Duodenal mucosa (tissue), 2 donors: ENCODE measurements around the gene RABL6.
"Not testable (repeated sequence)": the region's sequence is repeated elsewhere in the genome, so short reads cannot be mapped to it uniquely, and the experiment has no call there.

Experiments used
- H3K27ac ChIP-seq: one replicate; pipeline ENCODE4 v1.7.0; 2013; ENCODE audit warnings: low read depth, low read length
- H3K27me3 ChIP-seq, 2 donors: one replicate each; pipeline ENCODE4 v1.7.0; 2013; ENCODE audit warnings: low read length in 2 of 2, control low read depth in 1 of 2; ENCODE audit not compliant: insufficient read depth in 2 of 2, control insufficient read depth in 1 of 2
- H3K36me3 ChIP-seq, 2 donors: one replicate each; pipeline ENCODE4 v1.7.0; 2013; ENCODE audit warnings: low read length in 2 of 2, control low read depth in 1 of 2; ENCODE audit not compliant: insufficient read depth in 2 of 2, control insufficient read depth in 1 of 2
- H3K4me1 ChIP-seq, 2 donors: one replicate each; pipeline ENCODE4 v1.7.0; 2013; ENCODE audit warnings: low read length in 2 of 2, control low read depth in 1 of 2; ENCODE audit not compliant: insufficient read depth in 2 of 2, control insufficient read depth in 1 of 2
- H3K4me3 ChIP-seq, 2 donors: one replicate each; pipeline ENCODE4 v1.7.0; 2013; ENCODE audit warnings: low read length in 2 of 2, low read depth in 1 of 2
- H3K9ac ChIP-seq, 2 donors: one replicate each; pipeline ENCODE4 v1.7.0; 2013; ENCODE audit warnings: low read length in 2 of 2, low read depth in 1 of 2
- H3K9me3 ChIP-seq, 2 donors: one replicate each; pipeline ENCODE4 v1.7.0; 2013; ENCODE audit warnings: low read length in 2 of 2, control low read depth in 1 of 2; ENCODE audit not compliant: control insufficient read depth in 1 of 2

RABL6 gene

GRCh38 chr9:136829412-136829811, 21.7 kb downstream of the RABL6 start:
- H3K9me3 ChIP-seq = no peaks in the 10 kb centered on the region
- no peak overlapping the region for H3K4me3 ChIP-seq
- peaks cover 21 to 69% of the 10 kb centered on the region in 2 donors for H3K36me3 ChIP-seq
- H3K27me3 ChIP-seq = no peaks in the 10 kb centered on the region
- H3K27ac ChIP-seq = no peak overlapping the region
- H3K4me1 ChIP-seq = no peaks in the 10 kb centered on the region
- H3K9ac ChIP-seq = no peak overlapping the region

DNA sequence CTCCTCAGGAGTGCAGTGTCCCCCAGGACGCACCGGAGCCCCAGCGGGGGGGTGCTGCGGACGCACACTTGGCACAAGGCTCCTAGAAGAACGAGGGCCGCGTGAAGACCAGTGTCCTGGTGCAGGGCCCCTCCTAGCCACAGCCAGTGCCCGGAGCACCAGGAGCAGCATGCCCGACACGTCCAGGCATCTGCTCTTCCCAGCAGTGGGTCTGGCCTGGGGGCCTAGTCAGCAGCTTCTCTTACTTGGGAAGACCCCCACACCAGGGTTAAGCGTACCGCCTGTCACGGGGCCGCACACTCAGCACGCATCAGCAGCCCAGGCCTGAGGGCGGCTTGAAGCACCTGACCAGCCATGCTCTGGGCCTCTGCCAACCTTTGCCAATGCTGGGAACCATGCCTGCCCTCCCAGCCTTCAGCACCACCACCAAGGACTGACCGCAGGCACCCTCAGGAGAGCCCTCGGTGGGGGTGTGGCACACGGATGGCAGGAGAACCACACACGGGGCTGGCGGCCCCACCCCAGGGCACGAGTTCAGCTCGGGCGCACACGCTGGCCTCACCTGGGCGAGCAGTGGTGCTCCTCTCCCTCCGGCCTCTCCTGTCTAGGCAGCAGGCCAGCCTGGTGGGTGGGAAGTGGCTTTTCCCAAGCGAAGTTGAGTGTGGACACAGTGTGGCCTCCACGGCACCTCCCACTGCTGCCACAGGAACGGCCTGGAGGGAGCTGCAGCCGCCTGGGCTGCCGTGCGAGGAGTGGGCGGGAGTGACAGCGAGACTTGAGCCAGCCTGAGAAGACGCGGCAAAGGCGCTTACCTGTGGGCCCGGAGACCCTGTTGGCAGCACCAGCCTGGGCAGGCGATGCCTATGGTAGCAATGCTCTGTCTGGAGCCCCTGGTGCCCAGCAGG, 22.5 kb downstream of the RABL6 start:
- Histone ChIP-seq H3K36me3 (peaks cover 21 to 62% of the 10 kb centered on the region in 2 donors), H3K27ac (no peak overlapping the region), H3K27me3 (no peaks in the 10 kb centered on the region), H3K4me1 (no peaks in the 10 kb centered on the region), H3K9ac (no peak overlapping the region), H3K9me3 (no peaks in the 10 kb centered on the region), H3K4me3 (no peak overlapping the region)

DNA sequence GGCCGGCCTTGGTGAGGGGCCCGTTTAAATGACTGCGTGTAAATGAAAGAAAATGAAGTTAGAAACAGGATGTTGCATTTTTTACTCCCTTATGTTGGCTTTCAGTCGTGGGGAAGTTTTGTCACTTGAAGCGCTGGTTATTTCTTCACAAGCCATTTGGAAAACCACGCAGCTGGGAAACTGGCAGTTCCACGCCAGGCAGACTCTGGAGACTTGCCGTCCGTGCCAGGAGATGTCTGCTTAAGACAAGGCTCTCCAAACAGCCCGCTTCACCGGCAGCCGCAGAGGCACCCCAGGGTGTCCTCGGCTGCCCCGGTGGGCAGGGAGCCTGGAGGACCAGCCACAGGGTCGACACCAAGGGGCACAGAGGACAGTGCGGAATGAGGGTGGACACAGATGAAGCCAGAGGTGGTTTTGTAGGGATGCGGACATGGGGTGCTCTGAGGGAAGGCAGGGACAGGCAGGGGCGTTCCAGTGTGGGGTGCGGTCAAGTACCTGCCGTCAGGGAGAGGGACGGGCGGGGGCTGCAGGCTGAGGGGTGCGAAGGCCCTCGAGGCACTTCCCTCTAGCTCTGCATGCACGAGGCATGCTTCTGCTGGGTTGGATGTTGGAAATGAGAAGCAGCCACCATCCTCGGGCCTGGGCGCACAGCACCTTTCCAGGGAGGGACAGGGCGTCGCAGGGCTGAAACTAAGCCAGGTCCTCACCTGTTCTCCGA, 23.4 kb downstream of the RABL6 start:
- peaks cover 21 to 60% of the 10 kb centered on the region in 2 donors for H3K36me3 ChIP-seq
- no peak overlapping the region for H3K27ac ChIP-seq
- no peaks in the 10 kb centered on the region for H3K4me1 ChIP-seq
- H3K9ac ChIP-seq = no peak overlapping the region
- H3K27me3 ChIP-seq = no peaks in the 10 kb centered on the region
- no peak overlapping the region for H3K4me3 ChIP-seq
- no peaks in the 10 kb centered on the region for H3K9me3 ChIP-seq

- Histone ChIP-seq H3K27me3 (no peaks in the 10 kb centered on the region), H3K27ac (no peak overlapping the region), H3K36me3 (peaks cover 21 to 56% of the 10 kb centered on the region in 2 donors)
Observed at GRCh38 chr9:136831720-136832104, 24.0 kb downstream of the RABL6 start.

DNA sequence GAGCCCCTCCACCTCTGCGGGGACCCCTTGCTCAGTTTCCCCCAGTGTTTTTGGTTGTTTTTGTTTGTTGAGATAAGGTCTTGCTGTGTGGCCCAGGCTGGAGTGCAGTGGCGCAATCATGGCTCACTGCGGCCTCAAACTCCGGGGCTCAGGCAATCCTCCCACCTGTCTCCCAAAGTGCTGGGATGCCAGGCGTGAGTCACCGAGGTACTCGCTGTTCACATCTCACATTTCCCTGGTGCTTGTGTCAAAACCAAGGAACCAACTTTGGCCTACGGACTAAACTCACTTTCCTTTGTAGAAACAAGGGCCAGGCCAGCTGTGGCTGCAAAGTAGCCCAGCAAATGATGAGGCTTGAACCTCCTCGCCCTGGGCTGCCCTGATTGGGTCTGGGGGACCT, 24.8 kb downstream of the RABL6 start:
- Histone ChIP-seq H3K9ac (no peak overlapping the region), H3K36me3 (peaks cover 21 to 52% of the 10 kb centered on the region in 2 donors), H3K4me1 (no peaks in the 10 kb centered on the region), H3K9me3 (no peaks in the 10 kb centered on the region), H3K27ac (no peak overlapping the region), H3K27me3 (no peaks in the 10 kb centered on the region), H3K4me3 (no peak overlapping the region)

More at GRCh38 chr9:136831720-136832104, 24.0 kb downstream of the RABL6 start:
- H3K4me1 ChIP-seq = no peaks in the 10 kb centered on the region
- H3K9me3 ChIP-seq = no peaks in the 10 kb centered on the region
- H3K4me3 ChIP-seq = no peak overlapping the region
- H3K9ac ChIP-seq = no peak overlapping the region

DNA sequence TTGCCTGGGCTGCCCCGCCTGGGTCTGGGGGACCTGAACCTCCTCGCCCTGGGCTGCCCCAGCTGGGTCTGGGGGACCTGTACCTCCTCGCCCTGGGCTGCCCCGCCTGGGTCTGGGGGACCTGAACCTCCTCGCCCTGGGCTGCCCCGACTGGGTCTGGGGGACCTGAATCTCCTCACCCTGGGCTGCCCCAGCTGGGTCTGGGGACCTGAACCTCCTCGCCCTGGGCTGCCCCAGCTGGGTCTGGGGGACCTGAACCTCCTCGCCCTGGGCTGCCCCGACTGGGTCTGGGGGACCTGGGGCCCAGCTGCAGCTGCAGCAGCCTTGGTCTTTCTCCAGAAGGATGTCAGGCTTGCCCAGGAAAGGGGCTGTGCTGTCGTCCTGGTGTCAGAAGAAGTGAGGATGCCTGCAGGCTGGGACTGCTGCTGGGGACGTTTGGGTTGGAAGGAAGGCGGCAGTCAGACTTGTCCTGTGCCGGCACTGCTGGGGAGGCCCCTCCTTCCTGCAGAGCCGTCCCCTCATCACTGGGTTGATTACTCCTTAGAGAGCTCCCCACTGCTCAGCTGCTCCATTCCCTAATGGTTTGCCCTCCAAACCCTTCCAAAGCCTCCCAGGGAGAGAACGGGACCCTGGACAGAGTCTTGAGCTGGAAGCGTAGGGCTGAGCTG, 25.8 kb downstream of the RABL6 start:
- not testable (repeated sequence) for H3K9me3 ChIP-seq, H3K4me3 ChIP-seq, H3K9ac ChIP-seq, H3K4me1 ChIP-seq, H3K27me3 ChIP-seq, H3K27ac ChIP-seq
- H3K36me3 ChIP-seq = peaks cover 21 to 51% of the 10 kb centered on the region in 2 donors

DNA sequence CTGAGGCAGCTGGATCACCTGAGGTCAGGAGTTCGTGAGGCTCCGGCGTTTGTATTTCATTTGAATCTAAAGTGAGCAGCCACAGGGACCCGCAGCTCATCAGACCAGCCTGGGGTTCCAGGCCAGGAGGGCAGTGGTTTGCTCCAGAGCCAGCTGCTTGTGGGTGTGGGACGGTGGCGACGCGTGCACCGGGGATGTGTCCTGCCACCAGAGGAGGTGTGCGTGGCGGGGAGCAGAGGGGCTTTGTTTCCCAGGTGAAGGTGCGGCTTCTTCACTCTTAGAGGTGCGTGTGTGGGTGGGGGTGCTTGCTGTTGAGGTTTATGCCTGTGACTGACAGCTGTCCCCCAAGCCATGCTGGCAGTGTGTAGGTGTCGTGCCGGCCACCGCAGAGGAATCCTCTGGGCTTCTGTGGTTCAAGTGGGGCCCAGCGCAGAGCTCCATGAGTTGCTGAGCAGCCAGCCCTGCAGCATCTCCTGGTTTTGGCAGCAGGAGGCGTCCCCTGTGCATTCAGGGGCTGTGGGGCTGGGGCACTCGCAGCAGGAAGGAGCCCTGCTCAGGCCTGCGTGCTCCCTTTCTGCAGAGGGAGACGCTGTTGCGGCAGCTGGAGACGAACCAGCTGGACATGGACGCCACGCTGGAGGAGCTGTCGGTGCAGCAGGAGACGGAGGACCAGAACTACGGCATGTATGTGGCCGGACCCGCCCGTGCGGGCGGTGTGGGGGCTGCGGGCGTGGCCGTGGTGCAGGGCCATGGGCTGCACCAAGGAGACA, 27.6 kb downstream of the RABL6 start:
- H3K4me1 ChIP-seq = peaks cover 10 to 11% of the 10 kb centered on the region in 2 donors
- H3K9ac ChIP-seq = no peak overlapping the region
- H3K27me3 ChIP-seq = no peaks in the 10 kb centered on the region
- no peak overlapping the region for H3K4me3 ChIP-seq
- H3K27ac ChIP-seq = no peak overlapping the region
- H3K9me3 ChIP-seq = no peaks in the 10 kb centered on the region
- H3K36me3 ChIP-seq = peaks cover 13 to 44% of the 10 kb centered on the region in 2 donors

GRCh38 chr9:136835932-136836904, 28.5 kb downstream of the RABL6 start:
- Histone ChIP-seq H3K4me3 (no peak overlapping the region), H3K27me3 (no peaks in the 10 kb centered on the region), H3K27ac (no peak overlapping the region), H3K36me3 (peaks cover 6 to 36% of the 10 kb centered on the region in 2 donors), H3K9me3 (no peaks in the 10 kb centered on the region), H3K4me1 (peaks cover 14 to 18% of the 10 kb centered on the region in 2 donors), H3K9ac (no peak overlapping the region)
